H9 (cell line): Measurements from ENCODE around the gene FHL1. TPM values are rescaled to one million over a fixed set of nuclear protein-coding genes. Genes with fewer than 3 reads are reported as not detected.

ENCODE experiments used
- DNase-seq: peaks from one replicate; pipeline ENCODE4 v3.0.0-alpha.2; 2017
- H2AFZ ChIP-seq: one replicate; pipeline ENCODE4 v1.6.1; 2013; ENCODE audit warnings: mild to moderate bottlenecking, low read length, control low read depth, moderate library complexity
- H2AK5ac ChIP-seq: 2 replicates; pipeline ENCODE4 v1.6.1; 2013; ENCODE audit warnings: low read length, control low read depth, mixed read lengths; ENCODE audit not compliant: insufficient read length
- H2BK120ac ChIP-seq: one replicate; pipeline ENCODE4 v1.6.1; 2013; ENCODE audit warnings: low read depth, mild to moderate bottlenecking, low read length, control low read depth, inconsistent platforms; ENCODE audit not compliant: poor library complexity, severe bottlenecking
- H2BK12ac ChIP-seq: 2 replicates; pipeline ENCODE4 v1.6.1; 2013; ENCODE audit warnings: low read length, control low read depth, mixed read lengths, low read depth; ENCODE audit not compliant: insufficient read length
- H2BK15ac ChIP-seq: 2 replicates; pipeline ENCODE4 v1.6.1; 2013; ENCODE audit warnings: low read depth, low read length, control low read depth
- H2BK20ac ChIP-seq: one replicate; pipeline ENCODE4 v1.6.1; 2013; ENCODE audit warnings: low read depth, mild to moderate bottlenecking, low read length, control low read depth, inconsistent platforms; ENCODE audit not compliant: poor library complexity, severe bottlenecking
- H2BK5ac ChIP-seq: 2 replicates; pipeline ENCODE4 v1.6.1; 2013; ENCODE audit warnings: low read length, control low read depth, mixed read lengths; ENCODE audit not compliant: insufficient read length
- H3K14ac ChIP-seq: 2 replicates; pipeline ENCODE4 v1.6.1; 2013; ENCODE audit warnings: low read length, control low read depth; ENCODE audit not compliant: insufficient read depth
- H3K18ac ChIP-seq: 2 replicates; pipeline ENCODE4 v1.6.1; 2013; ENCODE audit warnings: low read depth, mild to moderate bottlenecking, mixed read lengths, low read length, control low read depth; ENCODE audit not compliant: insufficient read length
- H3K23ac ChIP-seq: 2 replicates; pipeline ENCODE4 v1.6.1; 2013; ENCODE audit warnings: low read length, control low read depth, mixed read lengths, low read depth; ENCODE audit not compliant: insufficient read length
- H3K23me2 ChIP-seq: 2 replicates; pipeline ENCODE4 v1.6.1; 2013; ENCODE audit warnings: low read depth, mild to moderate bottlenecking, mixed read lengths, low read length, control low read depth; ENCODE audit not compliant: insufficient read length, poor library complexity, severe bottlenecking
- H3K27ac ChIP-seq: 2 replicates; pipeline ENCODE4 v1.5.1; 2013; ENCODE audit warnings: low read length, control low read depth, mixed read lengths, low read depth; ENCODE audit not compliant: insufficient read length
- H3K27me3 ChIP-seq: 2 replicates; pipeline ENCODE4 v1.6.1; 2013; ENCODE audit warnings: low read length, control low read depth, inconsistent platforms; ENCODE audit not compliant: insufficient read depth
- H3K4ac ChIP-seq: 2 replicates; pipeline ENCODE4 v1.6.1; 2013; ENCODE audit warnings: low read depth, mild to moderate bottlenecking, control low read depth, inconsistent platforms, low read length, moderate library complexity
- H3K4me1 ChIP-seq: 2 replicates; pipeline ENCODE4 v1.6.1; 2013; ENCODE audit warnings: low read length, control low read depth, inconsistent platforms; ENCODE audit not compliant: insufficient read depth
- H3K4me2 ChIP-seq: 2 replicates; pipeline ENCODE4 v1.6.1; 2013; ENCODE audit warnings: low read length, control low read depth, mixed read lengths; ENCODE audit not compliant: insufficient read length, insufficient read depth
- H3K56ac ChIP-seq: 2 replicates; pipeline ENCODE4 v1.6.1; 2013; ENCODE audit warnings: low read depth, mild to moderate bottlenecking, mixed read lengths, low read length, control low read depth; ENCODE audit not compliant: insufficient read length
- H3K79me1 ChIP-seq: 2 replicates; pipeline ENCODE4 v1.6.1; 2013; ENCODE audit warnings: low read depth, mild to moderate bottlenecking, moderate library complexity, low read length, control low read depth, inconsistent platforms; ENCODE audit not compliant: insufficient read depth, poor library complexity, severe bottlenecking
- H3K79me2 ChIP-seq: 2 replicates; pipeline ENCODE4 v1.6.1; 2013; ENCODE audit warnings: low read length, control low read depth, inconsistent platforms; ENCODE audit not compliant: insufficient read depth
- H3K9ac ChIP-seq: 2 replicates; pipeline ENCODE4 v1.6.1; 2013; ENCODE audit warnings: low read length, control low read depth, mixed read lengths; ENCODE audit not compliant: insufficient read length; ENCODE audit errors: extremely low read depth
- H3K9me3 ChIP-seq: one replicate; pipeline ENCODE4 v1.6.1; 2013; ENCODE audit warnings: low read depth, low read length, inconsistent platforms; ENCODE audit not compliant: control insufficient read depth
- H3T11ph ChIP-seq: one replicate; pipeline ENCODE4 v1.6.1; 2013; ENCODE audit warnings: mild to moderate bottlenecking, low read length, control low read depth, inconsistent platforms
- H4K20me1 ChIP-seq: one replicate; pipeline ENCODE4 v1.6.1; 2013; ENCODE audit not compliant: control insufficient read depth, insufficient read length, insufficient read depth
- H4K5ac ChIP-seq: 2 replicates; pipeline ENCODE4 v1.6.1; 2013; ENCODE audit warnings: low read depth, mild to moderate bottlenecking, mixed read lengths, low read length, control low read depth; ENCODE audit not compliant: insufficient read length
- H4K8ac ChIP-seq: replicated peaks from 2 replicates; pipeline ENCODE4 v1.6.1; 2013; ENCODE audit warnings: low read length, control low read depth, mixed read lengths, low read depth; ENCODE audit not compliant: insufficient read length
- H4K91ac ChIP-seq: 2 replicates; pipeline ENCODE4 v1.6.1; 2013; ENCODE audit warnings: low read depth, mild to moderate bottlenecking, moderate library complexity, mixed read lengths, low read length, control low read depth; ENCODE audit not compliant: insufficient read length
- H3K27ac Mint-ChIP-seq, 3 experiments: 2 replicates in 2 of 3; 3 replicates in 1 of 3; pipeline ENCODE4 v1.8.0; 2020 to 2021; ENCODE audit warnings: mixed read lengths in 3 of 3, mild to moderate bottlenecking in 1 of 3, moderate library complexity in 1 of 3
- H3K27me3 Mint-ChIP-seq: 2 replicates; pipeline ENCODE4 v1.8.0; 2021; ENCODE audit warnings: low read depth, mild to moderate bottlenecking, moderate library complexity, mixed read lengths
- H3K36me3 Mint-ChIP-seq, 3 experiments: 2 replicates in 2 of 3; 3 replicates in 1 of 3; pipeline ENCODE4 v1.8.0; 2020 to 2021; ENCODE audit warnings: low read depth in 3 of 3, mixed read lengths in 3 of 3; ENCODE audit not compliant: insufficient read depth in 1 of 3
- H3K4me1 Mint-ChIP-seq, 2 experiments: 2 replicates each; pipeline ENCODE4 v1.8.0; 2020; ENCODE audit warnings: mixed read lengths in 2 of 2
- H3K4me3 Mint-ChIP-seq, 2 experiments: 2 replicates in 1 of 2; 3 replicates in 1 of 2; pipeline ENCODE4 v1.8.0; 2020 to 2021; ENCODE audit warnings: mild to moderate bottlenecking in 2 of 2, mixed read lengths in 2 of 2, moderate library complexity in 1 of 2
- H3K9me3 Mint-ChIP-seq, 2 experiments: 2 replicates in 1 of 2; 3 replicates in 1 of 2; pipeline ENCODE4 v1.8.0; 2020; ENCODE audit warnings: mild to moderate bottlenecking in 2 of 2, mixed read lengths in 2 of 2, moderate library complexity in 1 of 2
- CTCF ChIP-seq: fragments of 200-600 bp; sonication (generic); conservative IDR thresholded peaks from 3 replicates; pipeline ENCODE4 v1.8.0; 2021; ENCODE audit warnings: antibody characterized with exemption, mild to moderate bottlenecking
- WGBS: extraction: QIAGEN DNeasy Blood & Tissue Kit; methylation state at CpG from one replicate; pipeline ENCODE4 v1.1.7; 2013; ENCODE audit warnings: missing lambda C conversion rate, low lambda C conversion rate, mixed read lengths; ENCODE audit not compliant: insufficient read length; ENCODE audit errors: extremely low coverage; 5-methylcytosine and 5-hydroxymethylcytosine counted together
- total RNA-seq: library from RNA; stranded (reverse); gene quantifications from 2 replicates; pipeline ENCODE4 v1.2.1, GENCODE V29; 2021

Gene FHL1
- total RNA-seq, 1 experiment from 2014 or later = 20.0 TPM

GRCh38 chrX:136193771-136194170, 46.4 kb downstream of the FHL1 start:
- Histone ChIP-seq H4K91ac (no peak overlapping the region), H3K79me1 (no peaks in the 10 kb centered on the region), H3K79me2 (no peaks in the 10 kb centered on the region), H3K4me2 (no peak overlapping the region), H3K18ac (no peak overlapping the region), H4K5ac (no peak overlapping the region), H3K9ac (no peak overlapping the region), H2BK15ac (no peak overlapping the region), H3K27me3 (no peaks in the 10 kb centered on the region), H2AK5ac (no peak overlapping the region), H3T11ph (no peak overlapping the region), H2AFZ (no peak overlapping the region), H2BK5ac (no peak overlapping the region), H3K4ac (no peak overlapping the region), H3K4me1 (no peaks in the 10 kb centered on the region; the same call in 1 of the 2 replicates), H3K56ac (no peak overlapping the region), H4K8ac (no peak overlapping the region), H3K23ac (no peak overlapping the region), H3K14ac (no peak overlapping the region), H2BK12ac (no peak overlapping the region), H3K23me2 (no peaks in the 10 kb centered on the region), H4K20me1 (no peaks in the 10 kb centered on the region), H2BK120ac (no peak overlapping the region), H3K9me3 (peaks cover 54% of the 10 kb centered on the region), H2BK20ac (no peak overlapping the region), H3K27ac (no peak overlapping the region)
- Mint-ChIP-seq H3K27ac (no peak overlapping the region), H3K27me3 (no peaks in the 10 kb centered on the region; the same call in 1 of the 2 replicates), H3K4me1 (peaks cover 2 to 3% of the 10 kb centered on the region in 2 experiments), H3K36me3 (peaks cover 0 to 9% (median 5%) of the 10 kb centered on the region in 3 experiments; a peak in 4 of 7 replicates), H3K4me3 (no peak overlapping the region), H3K9me3 (peaks cover 66 to 68% of the 10 kb centered on the region in 2 experiments)
- WGBS = no CpG with 5 or more reads among the region's 4 CpGs
- TF ChIP-seq CTCF = no peak
- no peak for DNase-seq
